Spleen (tissue), 11 donors: ENCODE measurements around the gene KLHL8. TPM values are rescaled to one million over a fixed set of nuclear protein-coding genes. Genes with fewer than 3 reads are reported as not detected.
"Not testable (repeated sequence)": the region's sequence is repeated elsewhere in the genome, so short reads cannot be mapped to it uniquely, and the experiment has no call there.

Experiments used
- DNase-seq: peaks from one replicate; pipeline ENCODE4 v3.0.0-alpha.2; 2020
- H3K27ac ChIP-seq, 8 donors: fragments of 200-600 bp; sonication (generic) in 7 of 8; 1 replicate in 4 of 8; 2 replicates in 4 of 8; pipeline versions ENCODE4 v1.5.0 to v1.8.0; 2016 to 2021; ENCODE audit warnings: inconsistent platforms in 4 of 8, mild to moderate bottlenecking in 4 of 8, moderate library complexity in 1 of 8
- H3K27me3 ChIP-seq, 7 donors: fragments of 200-600 bp; sonication (generic) in 6 of 7; replicated peaks in 1 of 7; 1 replicate in 4 of 7; 2 replicates in 3 of 7; pipeline versions ENCODE4 v1.5.0 to v1.8.0; 2016 to 2021; ENCODE audit warnings: inconsistent platforms in 3 of 7, mild to moderate bottlenecking in 1 of 7
- H3K36me3 ChIP-seq, 6 donors: fragments of 200-600 bp; sonication (generic) in 5 of 6; 1 replicate in 4 of 6; 2 replicates in 2 of 6; pipeline versions ENCODE4 v1.5.0 to v1.8.0; 2016 to 2021; ENCODE audit warnings: inconsistent platforms in 2 of 6
- H3K4me1 ChIP-seq, 6 donors: fragments of 200-600 bp; sonication (generic) in 5 of 6; 1 replicate in 3 of 6; 2 replicates in 3 of 6; pipeline versions ENCODE4 v1.5.0 to v1.8.0; 2016 to 2021; ENCODE audit warnings: inconsistent platforms in 3 of 6
- H3K4me3 ChIP-seq, 8 donors: fragments of 200-600 bp; sonication (generic) in 7 of 8; 1 replicate in 4 of 8; 2 replicates in 4 of 8; pipeline versions ENCODE4 v1.5.0 to v1.8.0; 2016 to 2021; ENCODE audit warnings: inconsistent platforms in 4 of 8, mild to moderate bottlenecking in 4 of 8, moderate library complexity in 2 of 8
- H3K9me3 ChIP-seq, 8 donors: fragments of 200-600 bp; sonication (generic) in 7 of 8; 1 replicate in 4 of 8; 2 replicates in 4 of 8; pipeline versions ENCODE4 v1.5.0 to v1.8.0; 2016 to 2021; ENCODE audit warnings: inconsistent platforms in 4 of 8
- CTCF ChIP-seq, 11 experiments: fragments of 200-600 bp in 7 of 11; fragments of 450-650 bp in 4 of 11; sonication (generic) in 4 of 11; IDR thresholded peaks in 8 of 11; conservative IDR thresholded peaks in 3 of 11; 1 replicate in 7 of 11; 2 replicates in 4 of 11; pipeline versions ENCODE4 v1.4.0 to v1.8.0; 2016 to 2021; ENCODE audit warnings: antibody characterized with exemption in 11 of 11, inconsistent platforms in 4 of 11, mild to moderate bottlenecking in 1 of 11
- POLR2A ChIP-seq, 3 donors: fragments of 450-650 bp; IDR thresholded peaks; one replicate each; pipeline ENCODE4 v1.5.1; 2017; ENCODE audit warnings: antibody characterized with exemption in 3 of 3, mild to moderate bottlenecking in 1 of 3
- POLR2AphosphoS5 ChIP-seq, 3 donors: sonication (generic); formaldehyde crosslinking; IDR thresholded peaks; one replicate each; pipeline ENCODE4 v1.5.1; 2017; ENCODE audit warnings: antibody characterized with exemption in 3 of 3
- WGBS, 5 donors: extraction: QIAGEN DNeasy Blood & Tissue Kit in 3 of 5; methylation state at CpG; one replicate each; pipeline versions ENCODE4 v1.1.5 to v1.1.7; 2013 to 2018; 5-methylcytosine and 5-hydroxymethylcytosine counted together
- intact Hi-C: fragments of 100-400 bp; cut with DNase I; formaldehyde crosslinking; loops from one replicate; pipeline ENCODE4 v1.15.0; 2023; ENCODE audit warnings: low total_unique reads
- polyA plus RNA-seq, 3 donors: library from polyadenylated mRNA; stranded (reverse); fragments of 200-250 nt; gene quantifications; one replicate each; pipeline ENCODE4 v1.2.1, GENCODE V29; 2013
- total RNA-seq, 7 donors: library from RNA; depleted of rRNA in 3 of 7; stranded (reverse); fragments of >200 nt in 3 of 7; fragmentation: NEBNext Ultra II Directional in 4 of 7; extraction: Animal tissue kit (Norgen Biotek cat#: 25700) in 4 of 7; gene quantifications; one replicate each; pipeline versions ENCODE4 v1.1.0 to v1.2.1, GENCODE V29; 2016 to 2021
- donor health status: healthy with polysubstance abuse.
- donor health status: DM: no; HTN: no; CAD: no; lungs with moderate emphysema.
- donor health status: DM: no; HTN: no; CAD: no.
- donor health status: Bipolar disorder and iron deficiency.
- donor health status: healthy.
- donor health status: DM: no; HTN: no; CAD: no.
- donor health status: DM: yes; HTN: yes; CAD: no.

Gene KLHL8
- total and polyA plus RNA-seq, 10 donors, result 2.6 to 17.6 (median 15.0) TPM

- H3K36me3 ChIP-seq, result no peaks in the 10 kb centered on the region
- no peak for DNase-seq
- H3K9me3 ChIP-seq, result no peaks in the 10 kb centered on the region
- peaks cover 0 to 5% (median 3%) of the 10 kb centered on the region in 6 donors for H3K4me1 ChIP-seq
- no peaks in the 10 kb centered on the region for H3K27me3 ChIP-seq
- 95 to 99% (median 96%) methylated on average over 5 of the region's 5 CpGs for WGBS, 5 donors
- intact Hi-C loops, result loop anchor here (10.0 kb wide), 1 partner anchor 301 kb away; no protein-coding TSS in a partner anchor
- no peak overlapping the region for H3K27ac ChIP-seq
- no peak overlapping the region for H3K4me3 ChIP-seq
- no peak for TF ChIP-seq POLR2A (IDR thresholded peaks at IDR 0.05)
- no peak for TF ChIP-seq CTCF (IDR thresholded peaks at IDR 0.05 in 8 of 11, conservative IDR thresholded peaks at IDR 0.05 in 3 of 11)
- TF ChIP-seq POLR2AphosphoS5 (IDR thresholded peaks at IDR 0.05), result no peak
Observed at GRCh38 chr4:87225936-87226335, 5.5 kb upstream of the KLHL8 start.

- 77 to 80% (median 78%) methylated on average over 10 of the region's 10 CpGs for WGBS, 5 donors
- no peak for DNase-seq
- Histone ChIP-seq H3K4me3 (no peak overlapping the region), H3K36me3 (no peaks in the 10 kb centered on the region), H3K9me3 (no peaks in the 10 kb centered on the region), H3K27me3 (no peaks in the 10 kb centered on the region), H3K4me1 (peaks cover 0 to 12% (median 8%) of the 10 kb centered on the region in 6 donors), H3K27ac (no peak overlapping the region)
- TF ChIP-seq POLR2AphosphoS5 (IDR thresholded peaks at IDR 0.05), result no peak
- TF ChIP-seq POLR2A (IDR thresholded peaks at IDR 0.05), result no peak
- TF ChIP-seq CTCF (IDR thresholded peaks at IDR 0.05 in 8 of 11, conservative IDR thresholded peaks at IDR 0.05 in 3 of 11), result no peak
- intact Hi-C loops, result loop anchor here (10.0 kb wide), 1 partner anchor 300 kb away; no protein-coding TSS in a partner anchor
Observed at GRCh38 chr4:87224141-87224923, 3.9 kb upstream of the KLHL8 start.

- Histone ChIP-seq H3K4me3 (peak overlapping the region; percentile 72 to 95 (median 92)), H3K27me3 (no peaks in the 10 kb centered on the region), H3K4me1 (peaks cover 7 to 56% (median 23%) of the 10 kb centered on the region in 6 donors), H3K36me3 (no peaks in the 10 kb centered on the region), H3K9me3 (no peaks in the 10 kb centered on the region), H3K27ac (peak overlapping the region; percentile 92 to 98 (median 97))
- 0 to 1% (median 1%) methylated on average over 30 to 40 of the region's 40 CpGs for WGBS, 5 donors
- TF ChIP-seq CTCF (IDR thresholded peaks at IDR 0.05 in 8 of 11, conservative IDR thresholded peaks at IDR 0.05 in 3 of 11), result peak in 5 of 11 experiments; percentile 7 to 39 (median 31)
- TF ChIP-seq POLR2AphosphoS5 (IDR thresholded peaks at IDR 0.05), result no peak
- intact Hi-C loops, result loop anchor here (10.0 kb wide), 1 partner anchor 295 kb away; no protein-coding TSS in a partner anchor
- peak; percentile 93 for DNase-seq
Observed at GRCh38 chr4:87219632-87220093, 755 bp downstream of the KLHL8 start.

- DNase-seq, H3K27me3 ChIP-seq, intact Hi-C loops, H3K36me3 ChIP-seq, H3K9me3 ChIP-seq, H3K4me3 ChIP-seq, H3K27ac ChIP-seq: not testable (repeated sequence)
- WGBS, 5 donors, result 89 to 93% (median 90%) methylated on average over 6 of the region's 6 CpGs
- H3K4me1 ChIP-seq, result peaks cover 7 to 78% (median 33%) of the 10 kb centered on the region in 6 donors
Observed at GRCh38 chr4:87217235-87217763, 3.1 kb downstream of the KLHL8 start.
